SK-N-SH (cell line): ENCODE measurements around the gene GLT6D1. TPM values are rescaled to one million over a fixed set of nuclear protein-coding genes. Genes with fewer than 3 reads are reported as not detected.

Experiments
- CTCF ChIA-PET: fragments of 300-600, 350-600 bp; formaldehyde crosslinking; extraction: SDS; loops from one replicate; lab custom pipeline; 2021; lab: Yijun Ruan, JAX
- POLR2A ChIA-PET: fragments of 350-600 bp; sonication (Branson Sonifier 250); formaldehyde crosslinking; extraction: SDS; loops from one replicate; lab custom pipeline; 2020; ENCODE audit warnings: antibody characterized with exemption, inconsistent platforms; lab: Yijun Ruan, JAX
- DNase-seq: peaks from one replicate; pipeline ENCODE4 v3.0.0; 2012
- H2AFZ ChIP-seq: fragments of 200-600 bp; sonication (generic); 2 replicates; pipeline ENCODE4 v1.8.1; 2016; ENCODE audit warnings: antibody characterized with exemption, mild to moderate bottlenecking, low read depth
- H3F3A ChIP-seq: fragments of 200-600 bp; sonication (generic); replicated peaks from 2 replicates; pipeline ENCODE3; 2016; ENCODE audit warnings: antibody characterized with exemption, mild to moderate bottlenecking; ENCODE audit not compliant: insufficient read depth
- H3K27ac ChIP-seq, 2 experiments: fragments of 200-500 bp in 1 of 2; fragments of 200-600 bp in 1 of 2; sonication (Bioruptor generic) in 1 of 2; sonication (generic), shearing (Covaris generic) in 1 of 2; 2 replicates each; pipeline versions ENCODE4 v1.5.1 to v1.6.1; 2014 to 2016; ENCODE audit warnings: low read depth in 2 of 2, inconsistent platforms in 1 of 2, low read length in 1 of 2, mild to moderate bottlenecking in 1 of 2, mixed read lengths in 1 of 2
- H3K27me3 ChIP-seq: fragments of 200-600 bp; sonication (generic), shearing (Covaris generic); 2 replicates; pipeline ENCODE4 v1.6.1; 2016; ENCODE audit warnings: mixed run types; ENCODE audit not compliant: insufficient read depth
- H3K36me3 ChIP-seq, 2 experiments: fragments of 200-500 bp in 1 of 2; fragments of 200-600 bp in 1 of 2; sonication (Bioruptor generic) in 1 of 2; sonication (generic) in 1 of 2; replicated peaks in 1 of 2; 2 replicates each; pipeline versions ENCODE3 to v1.5.1; 2014 to 2016; ENCODE audit warnings: low read length in 1 of 2, mild to moderate bottlenecking in 1 of 2; ENCODE audit not compliant: insufficient read depth in 2 of 2, control insufficient read depth in 1 of 2
- H3K4me1 ChIP-seq, 2 experiments: fragments of 200-500 bp in 1 of 2; fragments of 200-600 bp in 1 of 2; sonication (Bioruptor generic) in 1 of 2; sonication (generic), shearing (Covaris generic) in 1 of 2; 2 replicates each; pipeline versions ENCODE4 v1.5.1 to v1.6.1; 2014 to 2016; ENCODE audit warnings: low read depth in 1 of 2, low read length in 1 of 2, mixed run types in 1 of 2; ENCODE audit not compliant: insufficient read depth in 2 of 2, control insufficient read depth in 1 of 2
- H3K4me2 ChIP-seq: fragments of 200-600 bp; sonication (generic), shearing (Covaris generic); 2 replicates; pipeline ENCODE4 v1.6.1; 2017; ENCODE audit warnings: mixed run types
- H3K4me3 ChIP-seq, 2 experiments: fragments of 200-500 bp in 1 of 2; fragments of 200-600 bp in 1 of 2; sonication (Bioruptor generic) in 1 of 2; sonication (generic), shearing (Covaris generic) in 1 of 2; 2 replicates each; pipeline versions ENCODE4 v1.5.1 to v1.8.1; 2014 to 2016; ENCODE audit warnings: low read depth in 2 of 2, inconsistent platforms in 1 of 2, low read length in 1 of 2, mild to moderate bottlenecking in 1 of 2, mixed read lengths in 1 of 2, moderate library complexity in 1 of 2
- H3K79me2 ChIP-seq: fragments of 200-600 bp; sonication (generic); 2 replicates; pipeline ENCODE4 v1.8.1; 2017; ENCODE audit warnings: mild to moderate bottlenecking; ENCODE audit not compliant: insufficient read depth
- H3K9ac ChIP-seq: fragments of 200-600 bp; sonication (generic); 2 replicates; pipeline ENCODE4 v1.6.1; 2017; ENCODE audit warnings: mixed run types
- H3K9me2 ChIP-seq: fragments of 200-600 bp; sonication (generic); 2 replicates; pipeline ENCODE4 v1.6.1; 2017; ENCODE audit warnings: mixed run types
- H3K9me3 ChIP-seq: fragments of 200-600 bp; sonication (generic); 2 replicates; pipeline ENCODE4 v1.6.1; 2017; ENCODE audit warnings: mixed run types, mild to moderate bottlenecking, moderate library complexity
- H4K20me1 ChIP-seq: fragments of 200-600 bp; sonication (generic); 2 replicates; pipeline ENCODE4 v1.6.1; 2017; ENCODE audit warnings: mild to moderate bottlenecking, mixed run types; ENCODE audit not compliant: insufficient read depth
- CHD2 ChIP-seq: fragments of 150-350 bp; IDR thresholded peaks from 2 replicates; pipeline ENCODE4 v1.6.1; 2018; ENCODE audit warnings: low read length; ENCODE audit not compliant: partially characterized antibody
- ELF1 ChIP-seq: IDR thresholded peaks from 2 replicates; pipeline ENCODE4 v1.4.0; 2012
- EZH2phosphoT487 ChIP-seq: fragments of 200-600 bp; sonication (generic); IDR thresholded peaks from 2 replicates; pipeline ENCODE4 v1.6.1; 2017; ENCODE audit warnings: low read depth, mixed run types, mild to moderate bottlenecking, antibody characterized with exemption, moderate library complexity, borderline replicate concordance
- FOSL2 ChIP-seq: IDR thresholded peaks from 2 replicates; pipeline ENCODE4 v1.4.0; 2012; ENCODE audit warnings: low read depth, mild to moderate bottlenecking, moderate library complexity, borderline replicate concordance
- FOXJ3 ChIP-seq: sonication (generic); formaldehyde crosslinking; IDR thresholded peaks from 2 replicates; pipeline ENCODE4 v1.5.1; 2020; ENCODE audit warnings: mild to moderate bottlenecking, missing genetic modification reagents
- FOXM1 ChIP-seq: IDR thresholded peaks from 2 replicates; pipeline ENCODE4 v1.4.0; 2012; ENCODE audit warnings: low read depth, mild to moderate bottlenecking
- GABPA ChIP-seq: IDR thresholded peaks from 2 replicates; pipeline ENCODE4 v1.4.0; 2012; ENCODE audit warnings: low read depth, mild to moderate bottlenecking
- IRF3 ChIP-seq: fragments of 150-350 bp; IDR thresholded peaks from 2 replicates; pipeline ENCODE4 v1.6.1; 2016; ENCODE audit warnings: mild to moderate bottlenecking, low read depth, low read length
- NFIC ChIP-seq: IDR thresholded peaks from 2 replicates; pipeline ENCODE4 v1.4.0; 2012; ENCODE audit warnings: borderline replicate concordance
- NRF1 ChIP-seq: IDR thresholded peaks from 2 replicates; pipeline ENCODE4 v1.6.1; 2012; ENCODE audit warnings: low read depth, mild to moderate bottlenecking, low read length
- RAD21 ChIP-seq: IDR thresholded peaks from 2 replicates; pipeline ENCODE4 v1.6.1; 2012; ENCODE audit warnings: mild to moderate bottlenecking, low read length
- REST ChIP-seq: IDR thresholded peaks from 2 replicates; pipeline ENCODE4 v1.6.1; 2012; ENCODE audit warnings: mild to moderate bottlenecking, low read depth, low read length, moderate library complexity
- RXRA ChIP-seq: IDR thresholded peaks from 2 replicates; pipeline ENCODE4 v1.4.0; 2012; ENCODE audit warnings: low read depth, mild to moderate bottlenecking, borderline replicate concordance
- SMC3 ChIP-seq: IDR thresholded peaks from 2 replicates; pipeline ENCODE4 v1.6.1; 2012; ENCODE audit warnings: low read depth, low read length, improper control_type of control experiment
- TCF12 ChIP-seq: IDR thresholded peaks from 2 replicates; pipeline ENCODE4 v1.4.0; 2012
- TEAD4 ChIP-seq: IDR thresholded peaks from 2 replicates; pipeline ENCODE4 v1.4.0; 2012; ENCODE audit warnings: mild to moderate bottlenecking, borderline replicate concordance; ENCODE audit not compliant: insufficient read depth
- USF1 ChIP-seq: IDR thresholded peaks from 2 replicates; pipeline ENCODE4 v1.4.0; 2012; ENCODE audit warnings: low read depth, borderline replicate concordance
- USF2 ChIP-seq: fragments of 150-350 bp; IDR thresholded peaks from 2 replicates; pipeline ENCODE4 v1.6.1; 2017; ENCODE audit warnings: antibody characterized with exemption, low read length, low read depth, borderline replicate concordance
- YY1 ChIP-seq: IDR thresholded peaks from 2 replicates; pipeline ENCODE4 v1.4.0; 2012; ENCODE audit warnings: low read depth, mild to moderate bottlenecking
- WGBS: methylation state at CpG from one replicate; pipeline ENCODE4 v1.1.6; 2017; ENCODE audit warnings: low lambda C conversion rate; 5-methylcytosine and 5-hydroxymethylcytosine counted together
- polyA plus RNA-seq, 3 experiments: library from polyadenylated mRNA; depleted of rRNA; stranded (reverse); fragments of >200 nt; gene quantifications; 2 replicates each; pipeline ENCODE4 v1.2.3, GENCODE V29; 2012

Gene GLT6D1
- polyA plus RNA-seq, 1 of the 3 experiments (the other 2 are of a cell fraction) = not detected

- Histone ChIP-seq H3K36me3 (no peaks in the 10 kb centered on the region), H3K9me3 (no peaks in the 10 kb centered on the region), H2AFZ (no peak overlapping the region), H3K9me2 (no peaks in the 10 kb centered on the region), H3K4me1 (peaks cover 0 to 18% of the 10 kb centered on the region in 2 experiments; a peak in 1 of 4 replicates), H3K4me2 (no peak overlapping the region), H3K79me2 (no peaks in the 10 kb centered on the region), H3K4me3 (no peak overlapping the region), H3F3A (no peaks in the 10 kb centered on the region), H3K27me3 (no peaks in the 10 kb centered on the region), H4K20me1 (no peaks in the 10 kb centered on the region), H3K27ac (no peak overlapping the region), H3K9ac (no peak overlapping the region)
- DNase-seq = no peak
- TF ChIP-seq TEAD4 = no peak
- no peak for TF ChIP-seq CHD2
- no peak for TF ChIP-seq RAD21
- no peak for TF ChIP-seq REST
- TF ChIP-seq NRF1 = no peak
- TF ChIP-seq EZH2phosphoT487 = no peak
- no peak for TF ChIP-seq TCF12
- TF ChIP-seq FOXM1 = no peak
- TF ChIP-seq NFIC = no peak
- TF ChIP-seq GABPA = no peak
- TF ChIP-seq RXRA = no peak
- TF ChIP-seq YY1 = no peak
- no peak for TF ChIP-seq SMC3
- no peak for TF ChIP-seq USF1
- no peak for TF ChIP-seq FOSL2
- TF ChIP-seq USF2 = no peak
- no peak for TF ChIP-seq ELF1
- no peak for TF ChIP-seq IRF3
- no peak for TF ChIP-seq FOXJ3 (CRISPR knock-in tag)
- WGBS = 60% methylated on average over 1 of the region's 7 CpGs
- ChIA-PET CTCF (interaction anchor here (0.9 kb wide), 1 partner anchor 36 kb away, joined by 3 read pairs; no protein-coding TSS in a partner anchor), POLR2A (no interaction called here)
Measured at GRCh38 chr9:135611142-135611874, 28.0 kb downstream of the GLT6D1 start.
